Stimulated activated CD4-positive, alpha-beta T cell treated with anti-CD3 and anti-CD28 coated beads, Interleukin-12 subunit alpha, Interleukin-12 subunit beta, amount 100 ng/mL, for 4 hours (primary cell): ENCODE measurements around the gene PLAGL1.
"Not testable (repeated sequence)": the region's sequence is repeated elsewhere in the genome, so short reads cannot be mapped to it uniquely, and the experiment has no call there.

Experiments used
- DNase-seq: peaks from one replicate; pipeline ENCODE4 v3.0.0-alpha.2; 2020

PLAGL1 gene, protein sequence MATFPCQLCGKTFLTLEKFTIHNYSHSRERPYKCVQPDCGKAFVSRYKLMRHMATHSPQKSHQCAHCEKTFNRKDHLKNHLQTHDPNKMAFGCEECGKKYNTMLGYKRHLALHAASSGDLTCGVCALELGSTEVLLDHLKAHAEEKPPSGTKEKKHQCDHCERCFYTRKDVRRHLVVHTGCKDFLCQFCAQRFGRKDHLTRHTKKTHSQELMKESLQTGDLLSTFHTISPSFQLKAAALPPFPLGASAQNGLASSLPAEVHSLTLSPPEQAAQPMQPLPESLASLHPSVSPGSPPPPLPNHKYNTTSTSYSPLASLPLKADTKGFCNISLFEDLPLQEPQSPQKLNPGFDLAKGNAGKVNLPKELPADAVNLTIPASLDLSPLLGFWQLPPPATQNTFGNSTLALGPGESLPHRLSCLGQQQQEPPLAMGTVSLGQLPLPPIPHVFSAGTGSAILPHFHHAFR

DNA sequence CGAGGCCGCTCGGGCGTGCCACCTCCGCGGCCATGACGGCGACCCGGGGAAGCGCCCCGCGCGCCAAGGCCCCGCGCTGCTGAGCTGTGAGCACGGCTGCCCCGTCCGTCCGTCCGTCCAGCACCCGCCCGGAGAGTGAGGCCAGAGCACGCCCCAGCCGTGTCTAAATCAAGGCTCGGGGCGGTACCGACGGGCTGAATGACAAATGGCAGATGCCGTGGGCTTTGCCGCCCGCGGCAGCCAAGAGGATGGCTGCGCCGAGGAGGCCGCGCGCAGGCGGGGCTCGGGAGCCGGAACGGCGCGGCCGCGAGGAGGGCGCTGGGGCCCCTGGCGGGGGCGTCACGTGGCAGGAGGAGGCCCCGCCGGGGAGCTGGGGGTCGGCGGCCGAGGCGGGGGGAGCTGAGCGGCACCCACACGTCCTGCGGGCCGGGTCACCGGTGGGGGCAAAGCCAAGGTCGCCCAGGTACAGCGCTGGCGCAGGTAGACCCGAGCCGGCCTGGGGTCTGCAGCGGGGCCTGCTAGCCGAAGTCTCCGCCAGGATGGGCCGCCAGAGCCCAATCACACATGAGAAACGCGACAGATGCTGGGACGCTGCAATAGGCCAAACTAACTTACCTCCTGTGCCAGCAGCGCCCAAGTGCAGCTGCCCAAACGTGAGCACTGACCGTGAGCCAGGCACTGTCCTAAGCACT lies at the start of gene PLAGL1:
TSS of gene PLAGL1 (minus strand) at position 140 of the 692 bp plus-strand sequence. CDS start 60,123 bp downstream, outside the sequence.
- peak; percentile 23 for DNase-seq

DNA sequence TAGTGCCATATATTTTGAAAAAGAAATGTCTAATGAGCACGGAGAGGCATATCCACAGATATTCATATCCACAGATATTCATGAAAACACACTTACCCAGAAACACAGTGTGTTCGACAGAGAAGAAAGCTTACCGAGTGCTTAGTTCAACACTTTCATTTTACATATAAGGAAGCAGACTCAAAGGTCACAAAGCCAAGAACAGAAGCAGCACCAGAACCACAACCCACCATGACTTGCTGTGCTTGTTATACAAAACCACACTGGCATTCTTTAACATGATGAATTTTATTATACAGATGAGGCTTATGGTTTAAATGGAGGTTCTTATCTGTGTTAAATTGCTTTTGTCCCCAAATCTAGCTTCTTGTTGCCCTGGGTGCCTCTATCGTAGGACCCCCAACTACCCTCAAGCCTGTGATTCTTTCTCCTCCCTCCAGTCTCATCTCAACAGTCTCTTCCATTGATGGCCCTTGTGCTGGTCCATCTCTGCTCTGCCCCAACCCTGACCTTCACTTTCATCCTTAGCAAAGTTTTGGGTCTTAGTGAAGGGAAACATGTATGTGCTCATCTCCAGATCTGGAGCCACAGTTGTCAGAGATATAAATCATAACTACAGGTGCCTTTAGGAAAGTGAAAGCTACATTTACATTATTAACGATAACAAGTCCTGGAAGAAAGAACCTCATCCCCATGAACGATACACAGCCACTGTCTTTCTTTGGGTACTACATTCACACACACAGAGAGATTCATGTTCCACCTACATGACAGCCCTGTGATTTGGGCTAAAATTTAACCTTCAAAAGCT lies 47.3 kb upstream of the PLAGL1 start:
- no peak for DNase-seq

GRCh38 chr6:144053601-144054000 lies 45.5 kb upstream of the PLAGL1 start:
- DNase-seq, result no peak

DNA sequence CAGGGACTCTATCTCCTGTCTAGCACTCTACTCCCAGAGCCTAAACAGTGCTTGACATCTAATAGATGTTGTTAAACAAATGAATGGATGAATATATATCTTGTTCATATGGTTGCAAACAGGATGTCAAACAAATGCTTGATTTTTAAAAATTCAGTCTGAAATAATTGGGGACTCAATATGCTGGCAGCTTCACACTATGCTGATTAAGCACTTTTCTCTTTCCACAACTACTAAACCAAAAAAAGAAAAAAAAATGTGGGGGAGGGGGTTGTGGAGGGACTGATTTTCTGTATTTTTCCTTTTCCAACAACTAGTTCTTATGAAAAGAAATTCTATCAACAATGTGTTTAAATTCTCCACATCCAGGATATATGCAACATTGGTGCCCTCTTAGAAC lies 44.4 kb upstream of the PLAGL1 start:
- DNase-seq, result no peak

GRCh38 chr6:144049386-144049785 lies 41.3 kb upstream of the PLAGL1 start:
- no peak for DNase-seq

DNA sequence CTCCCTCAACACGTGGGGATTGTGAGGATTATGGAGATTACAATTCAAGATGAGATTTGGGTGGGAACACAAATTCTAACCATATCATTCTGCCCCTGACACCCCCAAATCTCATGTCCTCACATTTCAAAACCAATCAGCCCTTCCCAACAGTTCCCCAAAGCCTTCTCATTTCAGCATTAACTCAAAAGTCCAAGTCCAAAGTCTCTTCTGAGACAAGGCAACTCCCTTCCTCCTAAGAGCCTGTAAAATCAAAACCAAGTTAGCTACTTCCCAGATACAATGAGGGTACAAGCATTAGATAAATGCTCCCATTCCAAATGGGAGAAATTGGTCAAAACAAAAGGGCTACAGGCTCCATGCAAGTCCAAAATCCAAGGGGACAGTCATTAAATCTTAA lies 39.6 kb upstream of the PLAGL1 start:
- DNase-seq, result no peak

DNA sequence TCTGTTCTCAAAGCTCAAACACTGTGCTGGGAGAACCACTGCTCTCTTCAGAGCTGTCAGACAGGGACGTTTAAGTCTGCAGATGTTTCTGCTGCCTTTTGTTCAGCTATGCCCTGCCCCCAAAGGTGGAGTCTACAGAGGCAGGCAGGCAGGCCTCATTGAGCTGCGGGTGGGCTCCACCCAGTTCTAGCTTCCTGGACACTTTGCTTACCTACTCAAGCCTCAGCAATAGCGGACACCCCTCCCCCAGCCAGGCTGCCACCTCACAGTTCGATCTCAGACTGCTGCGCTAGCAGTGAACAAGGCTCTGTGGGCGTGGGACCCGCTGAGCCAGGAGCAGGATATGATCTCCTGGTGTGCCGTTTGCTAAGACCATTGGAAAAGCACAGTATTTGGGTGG lies 38.6 kb upstream of the PLAGL1 start:
- not testable (repeated sequence) for DNase-seq

DNA sequence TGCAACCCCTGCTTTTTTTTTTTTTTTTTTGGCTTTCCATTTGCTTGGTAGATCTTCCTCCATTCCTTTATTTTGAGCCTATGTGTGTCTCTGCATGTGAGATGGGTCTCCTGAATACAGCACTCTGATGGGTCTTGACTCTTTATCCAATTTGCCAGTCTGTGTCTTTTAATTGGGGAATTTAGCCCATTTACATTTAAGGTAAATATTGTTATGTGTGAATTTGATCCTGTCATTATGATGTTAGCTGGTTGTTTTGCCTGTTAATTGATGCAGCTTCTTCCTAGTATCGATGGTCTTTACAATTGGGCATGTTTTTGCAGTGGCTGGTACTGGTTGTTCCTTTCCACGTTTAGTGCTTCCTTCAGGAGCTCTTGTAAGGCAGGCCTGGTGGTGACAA lies 36.9 kb upstream of the PLAGL1 start:
- DNase-seq, result not testable (repeated sequence)

- no peak for DNase-seq
Observed at GRCh38 chr6:144036835-144037195, 28.8 kb upstream of the PLAGL1 start.

GRCh38 chr6:144036064-144036834 lies 28.2 kb upstream of the PLAGL1 start:
- no peak for DNase-seq

DNA sequence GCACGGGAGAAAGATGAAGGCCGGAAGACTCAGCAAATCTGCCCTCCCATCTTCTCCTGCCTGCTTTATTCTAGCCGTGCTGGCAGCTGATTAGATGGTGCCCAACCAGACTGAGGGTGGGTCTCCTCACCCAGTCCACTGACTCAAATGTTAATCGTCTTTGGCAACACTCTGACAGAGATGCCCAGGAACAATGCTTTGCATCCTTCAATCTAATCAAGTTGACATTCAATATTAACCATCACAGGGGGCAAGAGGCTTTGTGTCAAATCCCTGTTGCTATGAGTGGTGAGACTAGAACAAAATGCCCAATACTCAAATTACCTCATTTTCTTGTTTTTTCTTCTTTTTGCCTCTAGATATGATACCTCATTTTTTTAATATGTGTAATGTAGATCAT lies 27.4 kb upstream of the PLAGL1 start:
- no peak for DNase-seq

DNA sequence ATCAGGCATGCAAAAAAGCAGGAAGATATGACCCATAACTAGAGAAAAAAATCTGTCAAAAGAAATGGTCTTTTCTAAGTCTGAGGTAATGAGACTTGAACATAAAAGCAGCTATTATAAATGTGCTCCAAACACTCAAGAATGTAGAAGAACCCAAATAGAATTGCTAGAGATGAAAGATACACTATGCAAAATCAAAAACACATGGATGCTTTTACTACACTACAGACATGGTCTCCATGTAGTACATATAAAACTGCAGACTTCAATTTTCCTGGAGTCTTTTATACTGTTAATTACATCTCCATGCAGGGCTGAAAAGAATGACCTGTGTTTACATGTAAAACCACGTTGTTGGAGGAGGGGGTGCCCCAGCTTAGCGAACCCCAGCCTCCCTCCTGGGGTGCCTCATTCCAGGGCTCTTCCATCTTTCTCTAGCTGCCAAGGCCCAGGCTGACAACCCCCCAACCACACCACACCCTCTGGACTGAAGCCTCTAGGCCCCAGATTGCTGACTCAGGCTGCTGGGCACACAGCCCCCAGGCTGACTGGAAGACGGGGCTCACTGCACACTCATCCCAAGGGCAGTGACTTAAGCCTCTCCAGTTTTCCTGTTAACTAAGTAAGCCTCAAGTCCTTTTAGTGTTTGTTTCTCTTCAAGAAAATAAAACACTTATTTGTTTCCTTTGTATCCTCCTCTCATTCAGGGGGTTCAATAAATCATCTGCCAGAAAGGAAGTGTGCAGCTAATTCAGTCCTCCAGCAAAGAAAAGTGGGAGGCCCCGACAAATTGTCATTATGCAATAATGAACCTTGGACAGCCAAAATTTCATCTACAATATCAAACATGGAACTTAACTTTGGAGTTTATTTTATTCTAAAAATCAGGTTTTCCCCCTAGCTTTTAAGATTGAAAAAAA lies 26.0 kb upstream of the PLAGL1 start:
- no peak for DNase-seq

DNA sequence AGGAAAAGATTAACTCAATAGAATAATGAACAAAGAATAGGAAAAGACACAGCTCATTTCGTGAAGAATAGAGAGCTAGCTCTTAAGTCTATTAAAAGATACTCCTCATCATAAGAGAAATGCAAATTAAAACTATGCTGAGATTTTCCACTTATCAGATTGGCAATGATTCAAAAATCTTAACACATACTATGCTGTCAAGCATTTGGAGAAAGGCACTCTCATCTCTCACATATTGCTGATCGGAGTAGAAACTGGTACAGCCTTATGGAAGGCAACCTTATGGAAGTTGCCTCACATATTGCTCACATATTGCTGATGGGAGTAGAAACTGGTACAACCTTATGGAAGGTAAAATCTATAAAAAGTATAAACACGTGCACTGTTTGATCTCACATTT lies 21.4 kb upstream of the PLAGL1 start:
- DNase-seq, result no peak

GRCh38 chr6:144027932-144028587 lies 20.0 kb upstream of the PLAGL1 start:
- no peak for DNase-seq

DNA sequence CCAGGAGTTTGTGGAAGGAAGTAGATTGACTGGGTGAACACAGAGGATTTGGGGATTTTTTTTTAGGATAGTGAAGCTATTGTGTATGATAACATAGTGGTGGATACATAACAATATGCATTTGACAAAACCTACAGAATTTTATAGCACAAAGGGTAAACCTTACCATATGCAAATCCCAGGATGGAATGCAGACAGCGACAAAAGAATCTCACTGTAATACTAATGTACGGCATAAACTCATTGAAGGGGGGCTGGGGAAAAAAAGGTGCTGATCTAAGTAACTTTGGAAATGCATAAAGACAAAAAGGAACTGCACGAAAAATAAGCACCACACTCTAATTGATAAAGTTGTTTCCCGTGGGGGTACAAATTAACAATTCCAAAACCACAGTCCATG lies 15.2 kb upstream of the PLAGL1 start:
- no peak for DNase-seq

DNA sequence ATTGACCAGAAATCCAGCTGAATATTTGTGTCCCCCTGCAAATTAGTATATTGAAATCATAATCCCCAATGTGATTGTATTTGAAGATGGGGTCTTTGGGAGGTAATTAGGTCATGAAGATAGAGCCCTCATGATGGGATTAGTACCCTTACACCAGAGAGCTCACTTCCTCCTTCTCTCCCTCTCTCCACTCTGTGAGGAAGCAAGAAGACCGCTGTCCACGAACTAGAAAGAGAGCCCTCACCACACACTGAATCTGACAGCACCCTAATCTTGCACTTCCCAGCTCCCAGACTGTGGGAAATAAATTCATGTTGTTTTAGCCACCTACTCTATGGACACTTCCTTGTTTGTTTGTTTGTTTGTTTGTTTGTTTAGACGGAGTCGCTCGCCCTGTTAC lies 11.9 kb upstream of the PLAGL1 start:
- no peak for DNase-seq

DNA sequence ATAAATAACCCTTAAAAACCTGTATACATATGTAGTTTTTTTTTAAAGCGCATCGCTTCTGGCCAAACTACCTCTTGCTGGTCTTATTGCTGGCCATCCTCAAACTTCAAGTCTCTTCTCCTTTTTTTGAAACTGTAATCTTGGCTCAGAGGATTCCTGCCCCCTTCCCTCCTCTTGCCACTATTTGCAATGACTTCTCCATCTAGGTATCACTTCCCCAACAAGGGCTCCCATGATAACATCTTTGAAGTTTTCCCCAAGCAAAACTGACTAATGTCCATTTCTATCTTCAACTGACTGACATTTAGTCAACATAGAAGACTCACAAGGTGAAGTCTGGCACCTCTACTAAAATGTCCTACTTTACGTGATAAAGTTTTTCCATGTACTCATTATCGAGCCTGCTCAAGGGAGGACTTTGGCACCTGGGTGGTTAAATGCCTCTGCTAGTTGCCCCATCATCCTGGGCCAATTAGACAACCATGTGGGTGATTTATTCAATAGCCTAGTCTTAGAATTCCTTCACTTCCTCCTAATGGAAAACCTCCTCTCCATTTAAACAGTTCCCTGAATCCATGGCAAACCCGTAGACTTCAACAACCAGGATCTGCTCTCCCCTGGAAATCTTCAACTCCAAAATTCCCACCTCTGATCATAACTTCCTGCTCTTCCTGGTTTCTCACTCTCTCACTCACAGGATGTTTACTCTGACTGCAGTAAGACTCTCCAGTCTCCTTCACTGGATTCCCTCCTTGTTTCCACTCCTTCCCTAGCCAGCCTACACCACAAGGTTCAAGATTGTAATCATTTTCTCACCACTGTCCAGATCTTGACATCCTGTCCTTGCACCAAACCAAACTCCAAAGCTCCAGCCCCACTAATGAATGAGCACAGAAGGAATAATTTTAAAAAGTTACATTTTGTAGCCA lies 9.4 kb upstream of the PLAGL1 start:
- no peak for DNase-seq

GRCh38 chr6:144013486-144013909 lies 5.4 kb upstream of the PLAGL1 start:
- peak; percentile 58 for DNase-seq

DNA sequence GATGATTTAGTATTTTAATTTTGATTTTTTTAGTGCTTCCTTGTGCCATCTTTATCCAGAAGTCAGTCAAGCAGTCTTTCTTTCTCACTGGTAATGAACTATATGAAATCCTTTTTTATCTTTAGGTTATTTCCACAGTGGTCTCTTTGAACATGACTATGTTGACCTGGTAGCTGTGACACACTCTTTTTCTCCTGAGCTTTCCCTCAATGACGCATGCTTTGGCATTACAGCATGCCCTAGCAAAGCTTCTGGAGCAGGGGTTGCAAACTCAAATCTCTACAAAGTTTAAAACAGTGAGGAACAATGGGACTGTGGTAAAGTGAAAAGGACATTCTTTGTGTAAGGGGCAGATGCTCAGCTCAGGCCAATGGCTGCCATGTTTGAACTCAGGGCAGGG lies 4.5 kb upstream of the PLAGL1 start:
- no peak for DNase-seq

- DNase-seq, result not testable (repeated sequence)
Observed at GRCh38 chr6:144009628-144010027, 1.6 kb upstream of the PLAGL1 start.
